Fibroblast of lung (primary cell): ENCODE results near the gene KLHL8.

Experiments
- EZH2 ChIP-seq: IDR thresholded peaks from 2 replicates; pipeline ENCODE4 v1.5.1; 2012; ENCODE audit warnings: low read length, control low read depth, mild to moderate bottlenecking; ENCODE audit errors: missing control alignments
- TF ChIP-seq, protein P1 (sequence below), 2 donors: IDR thresholded peaks in 1 of 2; conservative IDR thresholded peaks in 1 of 2; 1 replicate in 1 of 2; 2 replicates in 1 of 2; pipeline ENCODE4 v1.5.1; 2011 to 2012; ENCODE audit warnings: low read length in 2 of 2, control low read depth in 1 of 2, inconsistent platforms in 1 of 2, low read depth in 1 of 2, mild to moderate bottlenecking in 1 of 2

DNA sequence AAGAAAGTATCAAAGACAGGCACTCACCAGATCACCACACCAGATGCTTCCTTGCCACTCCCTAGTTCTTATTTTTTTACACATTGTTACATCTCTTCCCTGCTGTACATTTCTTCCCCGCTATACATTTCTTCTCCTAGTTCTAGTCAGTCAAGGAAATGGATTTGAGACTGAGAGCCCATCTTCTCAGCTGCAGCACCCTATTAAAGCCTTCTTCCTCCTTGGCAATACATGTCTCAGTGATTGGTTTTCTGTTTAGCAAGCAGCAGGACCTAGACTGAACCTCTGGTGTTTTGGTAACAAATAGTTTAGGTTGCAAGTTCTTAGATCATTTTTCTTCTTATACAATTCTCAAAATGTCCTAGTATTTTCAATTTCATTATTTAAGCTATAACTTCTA lies 35.3 kb upstream of the KLHL8 start:
- TF ChIP-seq, protein P1, sequence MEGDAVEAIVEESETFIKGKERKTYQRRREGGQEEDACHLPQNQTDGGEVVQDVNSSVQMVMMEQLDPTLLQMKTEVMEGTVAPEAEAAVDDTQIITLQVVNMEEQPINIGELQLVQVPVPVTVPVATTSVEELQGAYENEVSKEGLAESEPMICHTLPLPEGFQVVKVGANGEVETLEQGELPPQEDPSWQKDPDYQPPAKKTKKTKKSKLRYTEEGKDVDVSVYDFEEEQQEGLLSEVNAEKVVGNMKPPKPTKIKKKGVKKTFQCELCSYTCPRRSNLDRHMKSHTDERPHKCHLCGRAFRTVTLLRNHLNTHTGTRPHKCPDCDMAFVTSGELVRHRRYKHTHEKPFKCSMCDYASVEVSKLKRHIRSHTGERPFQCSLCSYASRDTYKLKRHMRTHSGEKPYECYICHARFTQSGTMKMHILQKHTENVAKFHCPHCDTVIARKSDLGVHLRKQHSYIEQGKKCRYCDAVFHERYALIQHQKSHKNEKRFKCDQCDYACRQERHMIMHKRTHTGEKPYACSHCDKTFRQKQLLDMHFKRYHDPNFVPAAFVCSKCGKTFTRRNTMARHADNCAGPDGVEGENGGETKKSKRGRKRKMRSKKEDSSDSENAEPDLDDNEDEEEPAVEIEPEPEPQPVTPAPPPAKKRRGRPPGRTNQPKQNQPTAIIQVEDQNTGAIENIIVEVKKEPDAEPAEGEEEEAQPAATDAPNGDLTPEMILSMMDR (conservative IDR thresholded peaks at IDR 0.05 in 1 of 2, IDR thresholded peaks at IDR 0.05 in 1 of 2; ENCODE audit: low read depth in 1 of 2, low read length in 2 of 2): no peak
- TF ChIP-seq EZH2: no peak
